H1 (cell line): Measurements from ENCODE around the gene ADRA2B. TPM values are rescaled to one million over a fixed set of nuclear protein-coding genes. Genes with fewer than 3 reads are reported as not detected.
A peak's percentile ranks its signal among the peaks of the same experiment; 100 is the strongest.

Experiments used
- CTCF ChIA-PET: fragments of 300-600 bp; sonication (Branson Sonifier 250); formaldehyde crosslinking; loops from one replicate; lab custom pipeline; 2021; ENCODE audit not compliant: partially characterized antibody; lab: Charles Lee
- POLR2A ChIA-PET: fragments of 300-600 bp; sonication (Branson Sonifier 250); formaldehyde crosslinking; loops from one replicate; lab custom pipeline; 2021; ENCODE audit warnings: inconsistent platforms; ENCODE audit not compliant: partially characterized antibody; lab: Charles Lee
- DNase-seq, 2 experiments: peaks; one replicate each; pipeline versions ENCODE4 v3.0.0 to v3.0.0-alpha.2; 2010 to 2022; ENCODE audit warnings: low spot score in 2 of 2, low read depth in 1 of 2, mixed read lengths in 1 of 2
- FAIRE-seq: peaks from 2 replicates; lab custom pipeline; 2011; peaks lifted over from hg19 to GRCh38; lab: Jason Lieb, UNC
- H2AFZ ChIP-seq: 2 replicates; pipeline ENCODE4 v1.8.1; 2012; ENCODE audit warnings: low read length, inconsistent platforms
- H2AK5ac ChIP-seq: 2 replicates; pipeline ENCODE4 v1.6.1; 2013; ENCODE audit warnings: low read depth, low read length
- H2BK120ac ChIP-seq: replicated peaks from 2 replicates; pipeline ENCODE3; 2013; ENCODE audit warnings: low read depth, low read length, inconsistent platforms
- H2BK12ac ChIP-seq: 2 replicates; pipeline ENCODE4 v1.6.1; 2013; ENCODE audit warnings: low read depth, low read length
- H2BK15ac ChIP-seq: 2 replicates; pipeline ENCODE4 v1.6.1; 2013; ENCODE audit warnings: low read length
- H2BK20ac ChIP-seq: 2 replicates; pipeline ENCODE4 v1.6.1; 2013; ENCODE audit warnings: low read length
- H2BK5ac ChIP-seq: 2 replicates; pipeline ENCODE4 v1.6.1; 2013; ENCODE audit warnings: low read depth, low read length
- H3K14ac ChIP-seq: 2 replicates; pipeline ENCODE4 v1.6.1; 2013; ENCODE audit warnings: inconsistent platforms; ENCODE audit not compliant: insufficient read length
- H3K18ac ChIP-seq: 2 replicates; pipeline ENCODE4 v1.6.1; 2013; ENCODE audit warnings: low read length; ENCODE audit errors: extremely low read depth
- H3K23ac ChIP-seq: 2 replicates; pipeline ENCODE4 v1.6.1; 2013; ENCODE audit warnings: inconsistent platforms; ENCODE audit not compliant: insufficient read length
- H3K23me2 ChIP-seq: 2 replicates; pipeline ENCODE4 v1.6.1; 2013; ENCODE audit warnings: low read depth, low read length
- H3K27ac ChIP-seq: 2 replicates; pipeline ENCODE4 v1.6.1; 2011; ENCODE audit warnings: low read depth, low read length, inconsistent platforms
- H3K27me3 ChIP-seq, 4 experiments: replicated peaks in 1 of 4; 1 replicate in 1 of 4; 2 replicates in 3 of 4; pipeline versions ENCODE4 v1.6.1 to v1.8.1; 2011 to 2013; ENCODE audit warnings: low read length in 3 of 4, mild to moderate bottlenecking in 3 of 4, inconsistent platforms in 2 of 4, mixed read lengths in 2 of 4, moderate library complexity in 1 of 4; ENCODE audit not compliant: control insufficient read depth in 3 of 4, insufficient read depth in 3 of 4; ENCODE audit errors: extremely low read depth in 1 of 4
- H3K36me3 ChIP-seq, 4 experiments: 2 replicates each; pipeline versions ENCODE4 v1.6.1 to v1.8.1; 2011 to 2013; ENCODE audit warnings: mild to moderate bottlenecking in 4 of 4, low read length in 3 of 4, moderate library complexity in 2 of 4, control low read depth in 1 of 4, inconsistent platforms in 1 of 4; ENCODE audit not compliant: insufficient read depth in 4 of 4, control insufficient read depth in 2 of 4
- H3K4ac ChIP-seq: replicated peaks from 2 replicates; pipeline ENCODE3; 2013; ENCODE audit warnings: low read length, low read depth, mixed read lengths, inconsistent platforms; ENCODE audit not compliant: insufficient read length
- H3K4me1 ChIP-seq, 4 experiments: replicated peaks in 1 of 4; 1 replicate in 1 of 4; 2 replicates in 3 of 4; pipeline versions ENCODE4 v1.6.1 to v1.8.1; 2011 to 2013; ENCODE audit warnings: low read length in 3 of 4, inconsistent platforms in 2 of 4, mixed read lengths in 1 of 4; ENCODE audit not compliant: insufficient read depth in 4 of 4, control insufficient read depth in 3 of 4
- H3K4me2 ChIP-seq, 2 experiments: 2 replicates each; pipeline versions ENCODE4 v1.6.1 to v1.8.1; 2011 to 2013; ENCODE audit warnings: low read depth in 2 of 2, low read length in 2 of 2, control low read depth in 1 of 2, inconsistent platforms in 1 of 2, mild to moderate bottlenecking in 1 of 2; ENCODE audit not compliant: insufficient read depth in 1 of 2
- H3K4me3 ChIP-seq, 4 experiments: fragments of 200-600, 300-600 bp in 1 of 4; sonication (generic), shearing (Covaris generic), sonication (Bioruptor Twin) in 1 of 4; 2 replicates each; pipeline versions ENCODE4 v1.5.1 to v1.8.1; 2011 to 2016; ENCODE audit warnings: low read length in 4 of 4, low read depth in 3 of 4, control low read depth in 2 of 4, inconsistent platforms in 2 of 4, mild to moderate bottlenecking in 2 of 4, mixed read lengths in 1 of 4, moderate library complexity in 1 of 4; ENCODE audit not compliant: insufficient read depth in 2 of 4; ENCODE audit errors: extremely low read depth in 1 of 4
- H3K56ac ChIP-seq: replicated peaks from 2 replicates; pipeline ENCODE3; 2013; ENCODE audit warnings: low read depth, mild to moderate bottlenecking, mixed read lengths, low read length, inconsistent platforms; ENCODE audit not compliant: insufficient read length
- H3K79me1 ChIP-seq: 2 replicates; pipeline ENCODE4 v1.6.1; 2013; ENCODE audit warnings: low read depth, low read length, control low read depth
- H3K79me2 ChIP-seq, 2 experiments: 2 replicates each; pipeline versions ENCODE4 v1.6.1 to v1.8.1; 2012 to 2013; ENCODE audit warnings: low read length in 2 of 2, mild to moderate bottlenecking in 2 of 2, inconsistent platforms in 1 of 2; ENCODE audit not compliant: insufficient read depth in 2 of 2, control insufficient read depth in 1 of 2
- H3K9ac ChIP-seq, 4 experiments: replicated peaks in 1 of 4; 1 replicate in 1 of 4; 2 replicates in 3 of 4; pipeline versions ENCODE4 v1.6.1 to v1.8.1; 2011 to 2013; ENCODE audit warnings: low read depth in 3 of 4, low read length in 3 of 4, control low read depth in 2 of 4, mild to moderate bottlenecking in 2 of 4, moderate library complexity in 2 of 4, inconsistent platforms in 1 of 4; ENCODE audit errors: extremely low read depth in 1 of 4
- H3K9me3 ChIP-seq, 2 experiments: 2 replicates each; pipeline versions ENCODE4 v1.6.1 to v1.8.1; 2012 to 2013; ENCODE audit warnings: mild to moderate bottlenecking in 2 of 2, moderate library complexity in 2 of 2, control low read depth in 1 of 2, inconsistent platforms in 1 of 2, low read depth in 1 of 2, low read length in 1 of 2, mixed read lengths in 1 of 2; ENCODE audit not compliant: insufficient read depth in 2 of 2
- H4K20me1 ChIP-seq, 2 experiments: replicated peaks in 1 of 2; 2 replicates each; pipeline versions ENCODE3 to v1.8.1; 2011 to 2013; ENCODE audit warnings: inconsistent platforms in 2 of 2, low read length in 2 of 2, mild to moderate bottlenecking in 1 of 2; ENCODE audit not compliant: insufficient read depth in 2 of 2, control insufficient read depth in 1 of 2
- H4K5ac ChIP-seq: 2 replicates; pipeline ENCODE4 v1.6.1; 2013; ENCODE audit warnings: low read length, low read depth, mixed read lengths, inconsistent platforms; ENCODE audit not compliant: insufficient read length
- H4K8ac ChIP-seq: 2 replicates; pipeline ENCODE4 v1.8.0; 2013; ENCODE audit warnings: mild to moderate bottlenecking, moderate library complexity, low read length, inconsistent platforms; ENCODE audit not compliant: insufficient read depth; ENCODE audit errors: extremely low read depth
- H4K91ac ChIP-seq: replicated peaks from 2 replicates; pipeline ENCODE3; 2013; ENCODE audit warnings: low read length, mixed read lengths, inconsistent platforms; ENCODE audit not compliant: insufficient read length
- BCL11A ChIP-seq, 2 experiments: IDR thresholded peaks; one replicate each; pipeline ENCODE4 v1.6.1; 2011; ENCODE audit warnings: low read depth in 2 of 2, low read length in 2 of 2, mild to moderate bottlenecking in 2 of 2
- CBX5 ChIP-seq: fragments of 300-800, 300-1000 bp; sonication (generic); IDR thresholded peaks from 2 replicates; pipeline ENCODE4 v1.7.1; 2016; ENCODE audit warnings: antibody characterized with exemption, low read length, low read depth
- EGR1 ChIP-seq: IDR thresholded peaks from 2 replicates; pipeline ENCODE4 v1.6.1; 2011; ENCODE audit warnings: low read depth, low read length, borderline replicate concordance
- RAD21 ChIP-seq, 2 experiments: IDR thresholded peaks in 1 of 2; conservative IDR thresholded peaks in 1 of 2; 2 replicates each; pipeline ENCODE4 v1.6.1; 2011; ENCODE audit warnings: low read depth in 2 of 2, low read length in 2 of 2, improper control_type of control experiment in 1 of 2, inconsistent platforms in 1 of 2, mild to moderate bottlenecking in 1 of 2, moderate library complexity in 1 of 2
- SIN3A ChIP-seq, 2 experiments: IDR thresholded peaks in 1 of 2; conservative IDR thresholded peaks in 1 of 2; 2 replicates each; pipeline ENCODE4 v1.6.1; 2011 to 2012; ENCODE audit warnings: low read length in 2 of 2, improper control_type of control experiment in 1 of 2, low read depth in 1 of 2, mild to moderate bottlenecking in 1 of 2
- SUZ12 ChIP-seq: fragments of 200-600 bp; sonication (generic); IDR thresholded peaks from 2 replicates; pipeline ENCODE4 v1.6.1; 2012; ENCODE audit warnings: mild to moderate bottlenecking, inconsistent platforms, low read length, moderate library complexity, mixed read lengths
- TCF12 ChIP-seq: IDR thresholded peaks from 2 replicates; pipeline ENCODE4 v1.6.1; 2011; ENCODE audit warnings: low read depth, mild to moderate bottlenecking, low read length
- WGBS, 2 experiments: shearing (Covaris generic) in 1 of 2; methylation state at CpG; one replicate each; pipeline versions ENCODE4 v1.1.6 to v1.1.7; 2013 to 2015; ENCODE audit warnings: low lambda C conversion rate in 2 of 2, mixed read lengths in 2 of 2, inconsistent platforms in 1 of 2, low coverage in 1 of 2, missing lambda C conversion rate in 1 of 2; ENCODE audit not compliant: insufficient replicate concordance in 2 of 2, insufficient coverage in 1 of 2, insufficient read length in 1 of 2; ENCODE audit errors: extremely low coverage in 1 of 2, missing lambda C conversion rate in 1 of 2; 5-methylcytosine and 5-hydroxymethylcytosine counted together
- polyA plus RNA-seq, 7 experiments: library from polyadenylated mRNA; depleted of rRNA in 3 of 7; stranded (reverse) in 5 of 7; unstranded in 2 of 7; fragments of >200 nt in 5 of 7; fragments of 200-250 nt in 2 of 7; gene quantifications; 1 replicate in 5 of 7; 2 replicates in 1 of 7; 4 replicates in 1 of 7; pipeline versions ENCODE4 v1.2.1 to v1.2.3, GENCODE V29; 2011 to 2013; ENCODE audit warnings: missing spikeins in 2 of 7, mixed read lengths in 2 of 7
- total RNA-seq: library from RNA; stranded (reverse); fragmentation: NEBNext Ultra II Directional; extraction: Animal tissue kit (Norgen Biotek cat#: 25700); gene quantifications from 2 replicates; pipeline ENCODE4 v1.2.1, GENCODE V29; 2021

The ADRA2B gene
- total and polyA plus RNA-seq, 2 of the 8 experiments (the other 6 are each of a cell fraction or from before 2014, with no cell fraction given) = 5.8 to 6.5 TPM

- no peak for DNase-seq
- Histone ChIP-seq H3K18ac (no peak overlapping the region; the same call in 1 of the 2 replicates), H2BK15ac (no peak overlapping the region), H3K14ac (no peak overlapping the region), H3K9ac (no peak overlapping the region), H3K56ac (no peak overlapping the region), H3K4me3 (no peak overlapping the region), H4K20me1 (no peaks in the 10 kb centered on the region), H2AK5ac (peak overlapping the region; percentile 60; the same call in 1 of the 2 replicates)
- ChIA-PET POLR2A (interaction anchor here (0.9 to 1.5 kb wide), 4 partner anchors 9 to 52 kb away, joined by 3 to 4 read pairs (median 4); no protein-coding TSS in a partner anchor), CTCF (interaction anchor here (0.9 to 10.1 kb wide), 8 partner anchors 11 to 40 kb away, joined by 3 to 98 read pairs (median 4); partner anchors contain the start of genes ADRA2B and ASTL)
- TF ChIP-seq TCF12 (no peak), SUZ12 (no peak), CBX5 (no peak), EGR1 (no peak), SIN3A (conservative IDR thresholded peaks at IDR 0.05 in 1 of 2, IDR thresholded peaks at IDR 0.05 in 1 of 2; ENCODE audit: low read depth in 1 of 2, low read length in 2 of 2) (no peak), RAD21 (IDR thresholded peaks at IDR 0.05 in 1 of 2, conservative IDR thresholded peaks at IDR 0.05 in 1 of 2; ENCODE audit: low read depth in 2 of 2, low read length in 2 of 2) (no peak), BCL11A (IDR thresholded peaks at IDR 0.05; ENCODE audit: low read depth in 2 of 2, low read length in 2 of 2) (no peak)
- TF ChIP-seq, all 59 proteins: peak for 0
- no peak overlapping the region for H4K91ac ChIP-seq
- H4K8ac ChIP-seq = no peak overlapping the region; the same call in 1 of the 2 replicates
- WGBS, 2 experiments = 92% methylated on average over 14 of the region's 14 CpGs; no CpG with 5 or more reads in 1 of the 2 experiments
- H2BK5ac ChIP-seq = no peak overlapping the region
- H2BK120ac ChIP-seq = peak overlapping the region; percentile 61
- H3K4me2 ChIP-seq = no peak overlapping the region
- peaks cover 0 to 12% (median 6%) of the 10 kb centered on the region in 4 experiments; a peak in 5 of 7 replicates for H3K27me3 ChIP-seq
- FAIRE-seq = no peak
- no peaks in the 10 kb centered on the region for H3K79me1 ChIP-seq
- H2AFZ ChIP-seq = no peak overlapping the region
- no peaks in the 10 kb centered on the region for H3K79me2 ChIP-seq
- H4K5ac ChIP-seq = no peak overlapping the region
- peaks cover 0 to 38% (median 23%) of the 10 kb centered on the region in 4 experiments; a peak in 6 of 7 replicates for H3K4me1 ChIP-seq
- H3K4ac ChIP-seq = no peak overlapping the region
- peaks cover 2% of the 10 kb centered on the region; the same call in 1 of the 2 replicates for H3K23me2 ChIP-seq
- no peak overlapping the region for H3K23ac ChIP-seq
- no peaks in the 10 kb centered on the region for H3K36me3 ChIP-seq
- peak overlapping the region; percentile 68; the same call in 1 of the 2 replicates for H2BK12ac ChIP-seq
- H3K27ac ChIP-seq = no peak overlapping the region
- 0 out of 2 replicates have a peak overlapping the region, but pooled peaks have one; percentile 86 for H2BK20ac ChIP-seq
- H3K9me3 ChIP-seq = no peaks in the 10 kb centered on the region
Measured at GRCh38 chr2:96150791-96151594, 34.6 kb upstream of the ADRA2B start.
